ACHN (cell line): Measurements from ENCODE around the gene CLIC1.
"Not testable (repeated sequence)": the region's sequence is repeated elsewhere in the genome, so short reads cannot be mapped to it uniquely, and the experiment has no call there.

Source experiments
- DNase-seq: peaks from one replicate; pipeline ENCODE4 v3.0.0-alpha.2; 2015
- in situ Hi-C: cut with HindIII; loops from 2 replicates; pipeline ENCODE4 v1.10.0; 2017; ENCODE audit warnings: low sequenced_read_pairs, low pct_ligation_motif_present, low pct_unique_long_range_greater_than_20kb

Gene CLIC1

DNA sequence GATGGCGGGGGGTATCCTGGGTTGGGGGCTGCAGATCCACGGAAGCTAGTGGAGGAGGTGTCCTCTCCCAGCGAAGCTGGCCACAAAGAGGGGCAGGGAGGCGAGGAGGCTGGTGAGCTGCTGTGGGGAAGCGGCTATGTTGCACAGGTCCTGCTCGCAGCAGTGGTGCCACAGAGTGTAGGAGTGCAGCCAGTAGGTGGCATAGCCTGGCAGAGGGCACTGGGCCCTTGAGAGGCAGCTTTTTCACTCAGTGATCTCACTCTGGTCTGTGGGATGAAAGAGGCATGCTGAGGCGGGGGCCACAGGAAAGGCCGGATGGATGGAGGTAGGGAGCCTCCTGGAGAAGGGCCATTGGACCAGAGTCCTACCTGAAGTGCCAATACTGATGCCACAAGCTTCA is 24.0 kb downstream of the CLIC1 start:
- peak; percentile 22 for DNase-seq
- in situ Hi-C loops, result no loop called here

DNA sequence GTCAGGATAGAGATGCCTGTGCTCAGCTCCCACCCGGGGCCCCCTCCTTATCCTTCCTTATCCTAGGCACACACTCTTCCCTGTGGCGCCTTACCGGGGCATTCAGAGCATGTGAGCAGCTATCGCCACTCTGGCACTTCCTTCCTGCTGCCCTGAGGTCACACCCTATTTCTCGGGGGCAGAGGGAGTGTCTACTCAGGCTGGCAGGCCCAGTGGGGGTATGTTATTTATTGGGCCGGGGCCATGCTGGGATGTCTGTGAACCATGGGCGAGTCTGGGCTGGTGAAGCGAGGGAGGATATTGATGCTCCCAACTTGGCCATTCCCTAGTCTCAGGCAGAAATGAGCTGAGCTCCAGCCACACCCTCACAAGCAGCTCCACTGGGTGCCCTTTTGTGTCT is 25.1 kb downstream of the CLIC1 start:
- in situ Hi-C loops, result no loop called here
- no peak for DNase-seq

DNA sequence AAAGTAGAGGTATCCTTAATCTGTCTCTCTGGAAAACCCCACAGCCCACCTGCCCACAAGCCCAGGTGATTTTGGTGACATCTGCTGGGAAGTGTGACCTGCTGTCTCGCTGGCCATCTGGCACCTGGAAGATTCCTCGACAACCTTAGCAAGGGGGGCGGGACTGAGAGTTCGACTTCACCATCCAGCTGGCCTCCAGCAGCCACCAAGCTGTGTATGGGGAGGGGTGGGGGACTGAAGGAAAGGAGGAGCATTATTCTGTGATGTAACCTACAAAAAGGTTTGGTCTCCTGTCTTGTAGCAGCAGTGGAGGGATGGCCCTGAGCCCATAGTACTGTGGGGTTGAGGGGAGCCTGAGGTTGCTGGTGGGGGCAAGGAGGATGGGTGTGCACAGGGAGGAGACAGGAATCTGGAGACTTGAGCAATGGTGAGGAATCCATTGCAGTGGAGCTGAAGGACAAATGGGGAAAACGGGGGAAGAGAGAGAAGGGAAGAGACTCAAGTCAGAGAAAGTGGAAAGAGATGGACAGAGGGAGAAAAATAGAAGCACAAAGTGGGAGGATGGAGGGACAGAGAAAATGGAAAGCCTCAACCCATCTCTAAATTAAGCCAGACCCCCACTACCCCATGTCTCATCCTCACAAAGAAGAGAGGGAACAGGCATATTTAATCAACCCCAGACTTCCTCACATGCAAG is 25.7 kb downstream of the CLIC1 start:
- no peak for DNase-seq
- in situ Hi-C loops, result no loop called here

DNA sequence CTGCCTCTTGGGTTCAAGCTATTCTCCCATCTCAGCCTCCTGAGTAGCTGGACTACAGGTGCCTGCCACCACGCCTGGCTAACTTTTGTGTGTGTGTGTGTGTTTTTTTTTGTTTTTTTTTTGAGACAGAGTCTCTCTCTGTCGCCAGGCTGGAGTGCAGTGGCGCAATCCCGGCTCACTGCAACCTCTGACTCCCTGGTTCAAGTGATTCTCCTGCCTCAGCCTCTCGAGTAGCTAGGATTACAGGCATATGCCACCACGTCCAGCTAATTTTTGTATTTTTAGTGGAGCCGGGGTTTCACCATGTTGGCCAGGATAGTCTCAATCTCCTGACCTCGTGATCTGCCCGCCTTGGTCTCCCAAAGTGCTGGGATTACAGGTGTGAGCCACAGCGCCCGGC is 27.2 kb downstream of the CLIC1 start:
- in situ Hi-C loops, DNase-seq: not testable (repeated sequence)

DNA sequence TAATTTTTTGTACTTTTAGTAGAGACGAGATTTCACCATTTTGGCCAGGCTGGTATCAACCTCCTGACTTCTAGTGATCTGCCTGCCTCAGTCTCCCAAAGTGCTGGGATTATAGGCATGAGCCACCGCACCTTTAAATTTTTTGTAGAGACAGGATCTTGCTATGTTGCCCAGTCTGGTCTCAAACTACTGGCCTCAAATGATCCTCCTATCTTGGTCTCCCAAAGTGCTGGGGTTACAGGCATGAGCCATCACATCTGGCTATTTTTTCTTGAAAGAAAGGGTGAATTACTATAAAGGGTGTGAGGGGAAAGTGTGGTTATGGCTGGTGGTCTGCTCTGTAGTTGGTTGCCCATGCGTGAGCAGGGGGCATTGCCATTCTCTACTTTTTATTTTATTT is 28.1 kb downstream of the CLIC1 start:
- no peak for DNase-seq
- in situ Hi-C loops, result no loop called here

DNA sequence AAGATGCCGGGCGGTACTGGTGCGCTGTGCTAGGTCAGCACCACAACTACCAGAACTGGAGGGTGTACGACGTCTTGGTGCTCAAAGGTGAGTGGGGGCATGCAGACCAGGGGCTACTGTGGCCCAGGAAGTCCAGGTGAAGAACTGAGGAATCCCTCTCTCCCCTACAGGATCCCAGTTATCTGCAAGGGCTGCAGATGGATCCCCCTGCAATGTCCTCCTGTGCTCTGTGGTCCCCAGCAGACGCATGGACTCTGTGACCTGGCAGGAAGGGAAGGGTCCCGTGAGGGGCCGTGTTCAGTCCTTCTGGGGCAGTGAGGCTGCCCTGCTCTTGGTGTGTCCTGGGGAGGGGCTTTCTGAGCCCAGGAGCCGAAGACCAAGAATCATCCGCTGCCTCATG is 28.6 kb downstream of the CLIC1 start:
- in situ Hi-C loops, result no loop called here

DNA sequence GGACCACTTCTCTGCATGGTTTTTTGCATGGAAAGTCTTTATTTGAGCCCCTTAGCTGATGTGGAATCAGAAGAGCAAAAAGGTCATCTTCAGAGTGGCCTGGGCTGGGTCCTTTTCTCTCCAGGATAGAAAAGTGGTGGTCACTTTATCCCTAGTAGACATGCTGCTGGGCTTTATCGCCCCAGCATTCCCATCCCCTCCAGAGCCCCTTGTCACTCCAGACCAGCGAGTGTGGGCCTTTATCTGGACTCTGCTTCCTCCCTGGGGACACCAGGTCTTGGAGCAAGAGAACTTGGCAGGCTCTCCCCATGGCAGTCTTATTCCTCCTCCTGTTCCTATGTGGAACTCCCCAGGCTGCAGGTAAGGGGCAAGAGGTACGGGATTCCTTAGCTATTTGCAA is 29.7 kb downstream of the CLIC1 start, which contains the start of gene LY6G6F:
TSS of gene LY6G6F (plus strand) at position 268 of the 400 bp plus-strand sequence. CDS start at position 309, 41 bp downstream.
- in situ Hi-C loops, result no loop called here
- no peak for DNase-seq

More for the DNA sequence above, 28.6 kb downstream of the CLIC1 start:
- no peak for DNase-seq

DNA sequence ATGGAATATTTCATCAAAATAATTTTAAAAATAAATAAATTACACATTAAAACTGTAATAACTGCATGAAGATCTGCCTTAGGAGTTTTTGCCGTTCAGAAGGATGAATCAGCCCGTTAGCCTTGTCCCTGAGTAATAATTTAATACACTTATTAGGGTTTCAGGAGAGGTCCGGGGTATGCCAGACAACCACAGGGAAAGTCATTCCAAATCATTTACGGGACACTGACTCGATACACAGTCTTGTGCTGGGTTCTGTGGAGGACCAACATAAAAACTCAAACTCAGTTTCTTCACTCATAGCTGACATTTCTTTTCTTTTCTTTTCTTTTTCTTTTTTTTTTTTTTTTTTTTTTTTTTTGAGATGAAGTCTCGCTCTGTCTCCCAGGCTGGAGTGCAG is 30.4 kb downstream of the CLIC1 start:
- in situ Hi-C loops, result no loop called here
- DNase-seq, result no peak

DNA sequence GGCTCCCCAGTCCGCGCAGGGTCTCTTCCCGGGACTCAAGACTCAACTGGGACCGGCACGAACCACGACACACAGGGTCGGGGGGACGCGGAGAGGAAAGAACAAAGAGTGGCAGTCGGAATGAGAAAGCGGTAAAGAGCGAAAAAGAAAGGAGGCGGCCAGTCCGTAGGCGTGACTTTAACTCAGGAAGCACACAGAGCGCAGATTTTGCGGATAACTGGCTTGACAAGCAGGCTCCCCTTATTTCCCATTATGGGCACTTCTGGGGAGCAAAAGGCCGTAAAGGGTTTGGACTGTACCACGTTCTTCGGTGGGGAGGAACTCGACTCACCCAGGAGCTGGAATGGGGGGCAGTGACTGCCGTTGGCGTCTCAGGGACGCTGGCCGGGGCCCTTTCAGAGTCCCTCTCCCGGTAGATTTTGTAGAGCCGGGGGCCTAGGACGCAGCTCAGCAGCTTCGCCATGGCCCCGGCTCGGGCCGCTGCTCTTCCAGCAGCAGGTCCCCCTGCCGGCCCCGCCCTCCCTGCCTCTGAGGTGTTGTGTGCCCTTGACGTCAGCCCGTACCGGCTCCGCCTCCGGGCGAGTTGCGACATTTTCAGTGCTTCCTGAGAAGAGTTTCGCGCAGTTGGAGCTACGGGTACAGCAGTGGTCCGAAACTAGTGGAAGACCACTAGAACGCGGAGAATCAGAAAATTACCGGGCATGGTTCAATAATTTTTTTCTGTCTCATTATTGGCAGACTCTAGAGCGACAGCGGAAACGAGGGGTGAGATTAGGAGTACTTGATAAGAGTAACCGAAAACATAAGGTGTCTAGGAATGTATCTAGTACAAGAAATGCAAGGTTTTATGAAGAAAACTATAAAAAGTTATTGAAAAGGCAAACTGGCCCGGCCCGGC is 33.3 kb downstream of the CLIC1 start, which contains the start of gene ABHD16A:
TSS of gene ABHD16A (minus strand) at position 506 of the 898 bp plus-strand sequence. CDS start at position 463, 43 bp downstream.
- in situ Hi-C loops, result no loop called here
- peak; percentile 97 for DNase-seq

DNA sequence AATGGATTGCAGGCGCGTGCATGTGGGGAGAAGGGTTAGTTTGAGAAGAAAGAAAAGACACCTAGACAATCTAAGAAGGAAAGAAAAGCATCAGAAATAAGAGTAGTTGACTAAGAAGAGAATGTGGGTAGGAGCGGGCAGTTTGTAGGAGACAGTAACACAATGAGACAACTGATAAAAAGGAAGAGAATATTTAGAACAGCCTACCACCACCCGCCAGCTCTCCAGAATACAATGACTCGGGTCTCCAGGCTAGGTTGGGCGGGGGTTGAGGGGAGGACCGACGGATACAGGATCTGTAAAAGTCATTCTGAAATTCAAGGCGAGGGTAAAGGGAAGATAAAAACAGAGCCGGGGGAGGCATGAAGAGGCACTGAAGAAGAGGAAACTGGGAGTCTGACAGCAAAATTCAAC is 33.9 kb downstream of the CLIC1 start:
- DNase-seq, result no peak
- in situ Hi-C loops, result no loop called here

DNA sequence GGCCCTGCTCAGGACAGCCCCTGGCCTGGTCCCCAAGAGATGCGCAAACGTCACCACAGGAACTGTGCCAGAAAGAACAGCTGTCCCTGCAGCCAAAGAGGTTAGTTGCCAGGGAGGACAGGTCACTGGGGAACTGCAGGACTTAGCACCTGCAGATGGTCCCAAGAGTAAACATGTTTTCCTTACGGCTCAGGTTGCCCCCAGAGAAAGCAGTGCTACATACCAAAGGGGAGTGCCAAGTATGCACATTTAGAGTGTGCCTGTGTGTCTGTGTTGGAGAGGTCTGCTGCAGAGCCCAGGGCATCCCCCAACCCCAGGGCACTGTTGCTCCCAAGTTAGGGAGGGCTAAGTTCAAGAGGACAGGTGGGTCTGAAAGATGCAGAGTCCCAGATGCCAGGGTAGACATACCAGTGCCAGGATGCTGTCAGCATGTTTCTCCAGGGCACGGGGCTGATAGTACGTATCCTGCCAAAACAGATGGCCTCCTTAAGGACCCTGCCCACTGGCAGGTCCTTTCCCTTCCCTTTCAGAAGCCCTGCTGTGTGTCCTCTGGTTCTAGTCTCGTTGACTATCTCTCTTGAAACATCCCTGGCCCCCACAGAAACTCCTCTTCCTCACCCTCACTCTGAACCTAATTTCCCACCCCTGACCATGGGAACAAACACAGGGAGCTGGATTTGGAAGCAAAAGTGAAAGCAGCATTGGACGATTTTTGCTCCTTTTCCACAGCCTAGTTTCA is 34.5 kb downstream of the CLIC1 start:
- peak; percentile 10 for DNase-seq
- in situ Hi-C loops, result no loop called here

DNA sequence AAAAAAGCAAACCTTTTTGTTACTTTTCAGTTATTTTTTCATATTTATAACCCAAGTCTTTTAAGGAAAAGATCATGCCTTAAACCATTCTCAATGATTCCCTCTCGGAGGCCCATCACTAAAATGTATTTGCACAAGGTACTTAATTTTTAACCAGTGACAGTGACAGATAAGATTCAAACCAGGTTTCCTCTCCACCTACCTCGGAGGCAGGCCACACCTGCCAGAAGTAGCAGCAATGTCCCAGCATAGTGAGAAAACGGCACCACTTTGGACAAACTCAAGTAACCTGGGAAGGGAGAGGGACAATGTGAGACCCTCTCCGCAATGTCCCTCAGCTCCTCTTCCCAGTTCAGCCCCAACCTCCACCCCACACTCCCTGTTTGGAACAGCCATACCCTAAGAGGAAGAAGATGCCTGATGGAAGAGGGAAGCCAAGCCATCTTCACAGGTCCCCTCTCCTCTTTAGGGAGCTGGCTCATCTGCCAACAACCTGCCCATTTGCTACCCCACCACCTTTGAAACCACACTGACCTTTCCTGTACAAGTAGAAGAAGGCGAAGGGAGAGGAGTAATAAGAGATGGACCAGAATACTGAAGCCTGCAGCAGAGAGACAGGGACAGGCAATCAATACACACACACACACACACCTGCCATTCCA is 35.5 kb downstream of the CLIC1 start:
- DNase-seq, result no peak
- in situ Hi-C loops, result no loop called here

DNA sequence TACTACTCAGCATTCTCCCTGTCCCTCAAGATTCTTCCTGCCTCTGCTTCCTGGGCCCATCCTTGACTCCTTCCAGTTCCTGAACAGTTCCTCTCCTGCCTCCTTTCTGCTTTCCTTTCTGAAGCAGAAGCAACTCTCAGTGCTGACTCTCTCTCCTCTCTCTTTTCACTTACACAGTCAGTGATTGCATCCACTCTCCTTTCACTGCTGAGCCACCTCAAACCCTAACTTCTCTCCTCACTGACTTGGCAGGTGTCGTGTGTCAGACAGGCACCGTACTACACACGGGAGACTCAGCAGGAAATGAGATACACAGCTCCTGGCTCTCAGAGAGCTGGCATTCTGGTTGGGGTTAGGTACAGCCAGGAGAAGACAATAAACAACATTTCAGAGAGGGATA is 38.8 kb downstream of the CLIC1 start:
- DNase-seq, result no peak
- in situ Hi-C loops, result no loop called here

DNA sequence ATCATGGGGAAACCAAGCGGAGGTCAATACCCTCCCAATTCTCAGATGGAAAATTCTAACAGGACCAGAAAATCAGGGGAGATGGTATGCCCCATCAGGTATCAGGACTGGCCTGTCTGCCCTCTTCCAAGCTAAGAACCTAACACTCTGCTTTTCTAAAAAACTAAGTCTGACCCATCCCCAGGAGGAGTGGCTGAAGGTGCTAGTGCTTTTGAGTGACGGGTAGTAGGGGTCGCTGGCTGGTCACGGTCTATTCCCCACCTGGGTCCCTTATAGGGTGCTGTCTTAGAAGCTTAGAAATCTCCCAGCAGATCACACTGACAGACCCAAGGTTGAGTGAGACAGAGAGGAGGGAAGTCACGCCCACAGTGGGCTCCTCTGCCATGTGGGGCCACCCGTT is 42.8 kb downstream of the CLIC1 start:
- DNase-seq, result no peak
- in situ Hi-C loops, result no loop called here

DNA sequence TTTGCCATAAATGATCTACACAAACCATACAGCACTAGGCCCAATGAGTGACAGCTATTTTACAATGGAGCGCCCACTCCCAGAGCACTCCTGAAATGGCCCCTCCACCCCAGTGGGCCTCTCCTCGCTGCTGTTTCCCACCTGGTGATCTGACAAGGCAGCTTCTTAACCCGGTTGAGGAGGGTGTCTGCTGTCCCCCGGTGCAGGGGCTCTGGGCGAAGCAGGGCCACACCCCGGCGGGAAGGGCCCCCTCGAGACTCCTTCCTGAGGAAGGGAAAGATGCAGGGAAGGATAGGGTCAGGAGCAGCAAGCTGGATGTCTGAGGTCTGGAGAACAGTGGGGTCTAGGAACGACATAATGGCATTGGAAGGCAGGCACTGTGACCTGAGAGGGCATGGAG is 43.4 kb downstream of the CLIC1 start:
- DNase-seq, result no peak
- in situ Hi-C loops, result no loop called here

DNA sequence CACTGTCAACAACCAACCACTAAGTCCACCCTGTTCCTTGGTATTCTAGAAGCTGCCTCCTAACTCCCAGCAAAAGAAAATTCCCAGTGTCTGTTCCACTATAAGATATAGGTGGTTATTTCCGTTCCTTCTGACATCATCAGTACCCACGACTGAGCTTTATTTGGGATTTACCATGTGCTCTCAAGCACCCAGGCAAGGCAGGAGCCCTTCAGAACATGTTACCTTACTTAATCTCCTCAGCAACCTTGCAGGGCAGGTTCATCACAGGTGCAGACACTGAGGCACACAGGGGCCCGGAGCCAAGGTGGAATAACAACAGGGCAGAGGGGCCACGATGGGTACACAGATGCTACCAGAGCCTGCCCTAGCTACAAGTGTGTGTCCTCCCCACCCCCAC is 44.0 kb downstream of the CLIC1 start:
- DNase-seq, result no peak
- in situ Hi-C loops, result no loop called here

DNA sequence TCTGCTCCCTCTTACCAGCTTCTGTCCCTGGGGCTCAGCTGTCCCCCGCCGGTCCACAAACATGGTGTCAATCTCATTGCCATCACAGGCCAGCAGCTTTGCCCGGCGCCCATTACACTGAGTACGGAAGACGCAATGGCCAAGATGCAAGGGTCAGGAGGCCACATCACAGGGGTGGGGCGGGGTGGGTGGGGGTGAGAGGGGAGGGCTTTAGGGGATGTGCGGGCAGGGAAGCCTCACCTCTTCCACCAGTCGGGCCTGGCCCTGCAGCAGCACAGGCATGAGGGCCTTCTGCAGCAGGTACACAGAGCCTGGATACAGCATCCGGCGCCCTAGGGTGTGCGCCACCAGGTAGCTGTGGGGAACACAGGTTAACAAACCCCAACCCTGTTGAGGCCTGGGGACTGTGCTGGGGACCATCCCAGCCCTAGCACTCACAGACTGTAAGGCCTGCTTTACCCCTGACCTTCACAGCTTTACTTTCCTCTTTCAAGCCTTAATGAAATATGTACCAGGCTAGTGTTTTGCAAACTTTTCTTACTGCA is 44.7 kb downstream of the CLIC1 start:
- no peak for DNase-seq
- in situ Hi-C loops, result no loop called here

DNA sequence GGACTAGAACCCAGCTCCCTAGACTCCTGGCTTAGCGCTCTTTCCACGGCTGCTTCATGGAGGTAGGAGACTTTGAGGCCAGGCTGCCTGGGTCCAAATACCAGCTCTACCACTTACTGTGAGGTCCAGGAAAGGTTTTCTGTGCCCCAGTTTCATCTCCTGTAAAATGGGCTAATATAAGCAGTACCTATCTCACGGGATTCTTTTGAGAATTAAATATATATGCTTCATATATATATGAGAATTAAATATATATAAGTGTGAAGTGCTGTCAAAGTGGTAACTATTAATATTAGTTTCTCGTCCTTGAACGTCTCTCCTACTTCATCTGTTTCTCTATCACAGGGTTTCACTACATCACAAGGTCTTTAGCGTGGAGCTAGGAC is 45.3 kb downstream of the CLIC1 start:
- no peak for DNase-seq
- in situ Hi-C loops, result no loop called here
